Fibroblast of mammary gland (primary cell): Measurements from ENCODE around the gene CADPS.

Source experiments
- DNase-seq: peaks from one replicate; pipeline ENCODE4 v3.0.0-alpha.2; 2010; ENCODE audit warnings: low read depth
- H3K4me3 ChIP-seq: 2 replicates; pipeline ENCODE4 v1.5.1; 2011; ENCODE audit warnings: low read depth, mild to moderate bottlenecking, low read length, moderate library complexity; ENCODE audit not compliant: control insufficient read depth
- CTCF ChIP-seq: conservative IDR thresholded peaks from 2 replicates; pipeline ENCODE4 v1.5.1; 2011; ENCODE audit warnings: low read depth, low read length, inconsistent platforms; ENCODE audit not compliant: control insufficient read depth, insufficient read depth

CADPS gene

GRCh38 chr3:62539762-62540161, 335.5 kb downstream of the CADPS start:
- no peak for DNase-seq
- no peak for TF ChIP-seq CTCF
- no peak overlapping the region for H3K4me3 ChIP-seq

- no peak for TF ChIP-seq CTCF
- no peak for DNase-seq
Observed at GRCh38 chr3:62538691-62539356, 336.4 kb downstream of the CADPS start.

GRCh38 chr3:62534326-62534725, 340.9 kb downstream of the CADPS start:
- DNase-seq: no peak
- TF ChIP-seq CTCF: no peak
- H3K4me3 ChIP-seq: no peak overlapping the region

More at GRCh38 chr3:62538691-62539356, 336.4 kb downstream of the CADPS start:
- no peak overlapping the region for H3K4me3 ChIP-seq

- H3K4me3 ChIP-seq: no peak overlapping the region
- no peak for TF ChIP-seq CTCF
- no peak for DNase-seq
Observed at GRCh38 chr3:62532796-62533195, 342.4 kb downstream of the CADPS start.

- peak; percentile 20 for DNase-seq
- TF ChIP-seq CTCF: no peak
- H3K4me3 ChIP-seq: no peak overlapping the region
Observed at GRCh38 chr3:62531981-62532380, 343.2 kb downstream of the CADPS start.

GRCh38 chr3:62531493-62531892, 343.7 kb downstream of the CADPS start:
- H3K4me3 ChIP-seq: no peak overlapping the region
- TF ChIP-seq CTCF: no peak
- no peak for DNase-seq

- TF ChIP-seq CTCF: no peak
- no peak overlapping the region for H3K4me3 ChIP-seq
- DNase-seq: peak; percentile 30
Observed at GRCh38 chr3:62529230-62529629, 346.0 kb downstream of the CADPS start.
